ENCODE measurements around the gene RARB.

Gene RARB

GRCh38 chr3:25497096-25497495 lies 69.0 kb downstream of the RARB start:
- Histone ChIP-seq H3K4me2 (ENCODE audit: low read length) (no peak overlapping the region), H3K9ac (no peak overlapping the region), H3K4me1 (no peaks in the 10 kb centered on the region), H3K27me3 (ENCODE audit: control insufficient read depth, insufficient read depth, low read length) (no peaks in the 10 kb centered on the region), H3K9me3 (ENCODE audit: control insufficient read depth, low read length) (no peaks in the 10 kb centered on the region), H3K36me3 (ENCODE audit: control insufficient read depth, insufficient read depth, low read length) (no peaks in the 10 kb centered on the region), H3K27ac (no peak overlapping the region), H3K79me2 (no peaks in the 10 kb centered on the region), H2AFZ (no peak overlapping the region), H3K4me3 (ENCODE audit: low read depth, low read length) (no peak overlapping the region)
- TF ChIP-seq CTCF (IDR thresholded peaks at IDR 0.05) = no peak

DNA sequence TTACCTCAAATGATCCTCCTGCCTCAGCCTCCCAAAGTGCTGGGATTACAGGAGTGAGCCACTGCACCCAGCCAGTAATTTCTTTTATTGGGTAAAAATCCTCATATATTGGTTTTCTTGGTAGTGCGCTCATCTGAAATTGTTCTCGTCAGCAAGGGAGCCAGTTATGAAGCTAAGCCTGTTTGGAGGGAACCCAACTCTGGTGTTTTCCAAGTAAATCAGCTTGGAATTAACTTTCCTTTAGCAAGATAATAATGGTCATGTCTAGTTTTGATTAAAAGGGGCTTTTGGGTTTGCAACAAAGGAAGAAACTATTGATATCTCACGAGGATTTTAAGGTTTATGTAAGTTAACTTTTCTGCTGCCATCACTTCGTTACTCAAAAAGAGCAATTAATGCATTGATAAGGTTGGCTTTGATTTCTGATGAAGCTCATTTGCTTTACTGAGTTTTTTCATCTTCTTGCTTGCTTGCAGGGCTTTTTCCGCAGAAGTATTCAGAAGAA lies 72.7 kb downstream of the RARB start:
- Histone ChIP-seq H2AFZ (no peak overlapping the region), H3K9ac (no peak overlapping the region), H3K4me3 (ENCODE audit: low read depth, low read length) (no peak overlapping the region), H3K79me2 (no peaks in the 10 kb centered on the region), H3K36me3 (ENCODE audit: control insufficient read depth, insufficient read depth, low read length) (no peaks in the 10 kb centered on the region), H3K27me3 (ENCODE audit: control insufficient read depth, insufficient read depth, low read length) (no peaks in the 10 kb centered on the region), H3K9me3 (ENCODE audit: control insufficient read depth, low read length) (no peaks in the 10 kb centered on the region), H3K4me2 (ENCODE audit: low read length) (no peak overlapping the region), H3K4me1 (no peaks in the 10 kb centered on the region), H3K27ac (no peak overlapping the region)
- TF ChIP-seq CTCF (IDR thresholded peaks at IDR 0.05) = no peak

GRCh38 chr3:25502233-25502632 lies 74.2 kb downstream of the RARB start:
- Histone ChIP-seq H3K9ac (no peak overlapping the region), H2AFZ (no peak overlapping the region), H3K27me3 (ENCODE audit: control insufficient read depth, insufficient read depth, low read length) (no peaks in the 10 kb centered on the region), H3K79me2 (no peaks in the 10 kb centered on the region), H3K4me1 (no peaks in the 10 kb centered on the region), H3K4me3 (ENCODE audit: low read depth, low read length) (no peak overlapping the region), H3K9me3 (ENCODE audit: control insufficient read depth, low read length) (no peaks in the 10 kb centered on the region), H3K27ac (no peak overlapping the region), H3K36me3 (ENCODE audit: control insufficient read depth, insufficient read depth, low read length) (no peaks in the 10 kb centered on the region), H3K4me2 (ENCODE audit: low read length) (no peak overlapping the region)
- TF ChIP-seq CTCF (IDR thresholded peaks at IDR 0.05) = no peak

- Histone ChIP-seq H3K9me3 (ENCODE audit: control insufficient read depth, low read length) (no peaks in the 10 kb centered on the region), H3K27ac (no peak overlapping the region), H3K9ac (no peak overlapping the region), H2AFZ (no peak overlapping the region), H3K4me3 (ENCODE audit: low read depth, low read length) (no peak overlapping the region), H3K79me2 (no peaks in the 10 kb centered on the region), H3K27me3 (ENCODE audit: control insufficient read depth, insufficient read depth, low read length) (no peaks in the 10 kb centered on the region), H3K4me1 (no peaks in the 10 kb centered on the region), H3K4me2 (ENCODE audit: low read length) (no peak overlapping the region), H3K36me3 (ENCODE audit: control insufficient read depth, insufficient read depth, low read length) (no peaks in the 10 kb centered on the region)
- no peak for TF ChIP-seq CTCF (IDR thresholded peaks at IDR 0.05)
These were observed 75.8 kb downstream of the RARB start for GRCh38 chr3:25503898-25504301.

DNA sequence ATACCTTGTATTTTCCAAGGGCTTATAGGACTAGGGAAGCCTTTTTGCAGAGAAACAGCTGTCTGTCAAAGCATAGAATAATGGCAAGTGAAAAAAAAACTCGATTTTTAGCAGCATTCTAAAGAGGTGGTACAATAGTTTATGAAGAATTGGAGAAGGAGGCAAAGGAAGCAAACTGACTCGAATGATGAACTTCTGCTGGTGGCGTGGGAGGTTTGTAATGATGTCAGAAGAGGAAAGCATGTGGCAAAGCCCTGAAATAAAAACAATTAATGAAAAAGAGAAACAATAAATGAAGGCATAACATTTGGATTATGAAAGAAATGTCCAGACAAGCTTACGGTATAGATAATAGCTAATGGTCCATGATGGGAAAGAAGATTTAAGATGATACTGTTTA lies 77.5 kb downstream of the RARB start:
- TF ChIP-seq CTCF (IDR thresholded peaks at IDR 0.05) = no peak
- no peaks in the 10 kb centered on the region for H3K4me1 ChIP-seq
- H3K4me3 ChIP-seq (ENCODE audit: low read depth, low read length) = no peak overlapping the region
- H3K9me3 ChIP-seq (ENCODE audit: control insufficient read depth, low read length) = no peaks in the 10 kb centered on the region
- H3K79me2 ChIP-seq = no peaks in the 10 kb centered on the region
- no peak overlapping the region for H3K27ac ChIP-seq
- no peaks in the 10 kb centered on the region for H3K27me3 ChIP-seq (ENCODE audit: control insufficient read depth, insufficient read depth, low read length)
- H3K9ac ChIP-seq = no peak overlapping the region
- H2AFZ ChIP-seq = no peak overlapping the region
- no peaks in the 10 kb centered on the region for H3K36me3 ChIP-seq (ENCODE audit: control insufficient read depth, insufficient read depth, low read length)
- H3K4me2 ChIP-seq (ENCODE audit: low read length) = no peak overlapping the region
